ENCODE data around the gene SLC13A3.

The SLC13A3 gene

GRCh38 chr20:46607849-46608497 is 43.3 kb downstream of the SLC13A3 start:
- Histone ChIP-seq H3K27me3 (no peaks in the 10 kb centered on the region), H3K9ac (no peak overlapping the region), H3K4me2 (no peak overlapping the region), H3K4me3 (no peak overlapping the region), H3K9me3 (peaks cover 4% of the 10 kb centered on the region; the same call in 1 of the 2 replicates), H4K20me1 (no peaks in the 10 kb centered on the region), H3K4me1 (peaks cover 14% of the 10 kb centered on the region), H3K27ac (no peak overlapping the region), H3K36me3 (no peaks in the 10 kb centered on the region)
- no peak for TF ChIP-seq Cebpa-rat (IDR thresholded peaks at IDR 0.05)

GRCh38 chr20:46607191-46607848 is 43.9 kb downstream of the SLC13A3 start:
- no peak overlapping the region for H3K4me3 ChIP-seq
- peaks cover 14% of the 10 kb centered on the region for H3K4me1 ChIP-seq
- H3K27me3 ChIP-seq, result no peaks in the 10 kb centered on the region
- H3K27ac ChIP-seq, result no peak overlapping the region
- H3K9ac ChIP-seq, result no peak overlapping the region
- peaks cover 4% of the 10 kb centered on the region; the same call in 1 of the 2 replicates for H3K9me3 ChIP-seq
- no peak for TF ChIP-seq Cebpa-rat (IDR thresholded peaks at IDR 0.05)
- H3K36me3 ChIP-seq, result no peaks in the 10 kb centered on the region
- no peak overlapping the region for H3K4me2 ChIP-seq
- H4K20me1 ChIP-seq, result no peaks in the 10 kb centered on the region

GRCh38 chr20:46606817-46607190 is 44.5 kb downstream of the SLC13A3 start:
- TF ChIP-seq Cebpa-rat (IDR thresholded peaks at IDR 0.05), result no peak
- H3K4me1 ChIP-seq, result peaks cover 14% of the 10 kb centered on the region
- H3K27me3 ChIP-seq, result no peaks in the 10 kb centered on the region
- H3K4me3 ChIP-seq, result no peak overlapping the region
- peaks cover 4% of the 10 kb centered on the region; the same call in 1 of the 2 replicates for H3K9me3 ChIP-seq
- no peaks in the 10 kb centered on the region for H4K20me1 ChIP-seq
- H3K4me2 ChIP-seq, result no peak overlapping the region
- no peak overlapping the region for H3K9ac ChIP-seq
- no peaks in the 10 kb centered on the region for H3K36me3 ChIP-seq
- no peak overlapping the region for H3K27ac ChIP-seq

- Histone ChIP-seq H3K27ac (no peak overlapping the region), H3K4me3 (no peak overlapping the region), H3K9ac (no peak overlapping the region), H3K27me3 (no peaks in the 10 kb centered on the region), H3K36me3 (no peaks in the 10 kb centered on the region), H3K4me1 (peaks cover 14% of the 10 kb centered on the region), H3K4me2 (no peak overlapping the region), H4K20me1 (no peaks in the 10 kb centered on the region), H3K9me3 (peaks cover under 1% of the 10 kb centered on the region; the same call in 1 of the 2 replicates)
- no peak for TF ChIP-seq Cebpa-rat (IDR thresholded peaks at IDR 0.05)
Measured at GRCh38 chr20:46605978-46606816, 45.1 kb downstream of the SLC13A3 start.

- Histone ChIP-seq H4K20me1 (no peaks in the 10 kb centered on the region), H3K27me3 (no peaks in the 10 kb centered on the region), H3K9me3 (no peaks in the 10 kb centered on the region), H3K4me1 (peaks cover 14% of the 10 kb centered on the region), H3K9ac (no peak overlapping the region), H3K36me3 (no peaks in the 10 kb centered on the region), H3K4me2 (peak overlapping the region; percentile 50), H3K27ac (no peak overlapping the region), H3K4me3 (no peak overlapping the region)
- TF ChIP-seq Cebpa-rat (IDR thresholded peaks at IDR 0.05), result no peak
Measured at GRCh38 chr20:46605181-46605580, 46.1 kb downstream of the SLC13A3 start.

- Histone ChIP-seq H3K9ac (no peak overlapping the region), H3K36me3 (no peaks in the 10 kb centered on the region), H3K4me3 (no peak overlapping the region), H3K27ac (no peak overlapping the region), H3K27me3 (no peaks in the 10 kb centered on the region), H4K20me1 (no peaks in the 10 kb centered on the region), H3K4me1 (peaks cover 14% of the 10 kb centered on the region), H3K9me3 (no peaks in the 10 kb centered on the region), H3K4me2 (peak overlapping the region; percentile 50)
- TF ChIP-seq Cebpa-rat (IDR thresholded peaks at IDR 0.05), result no peak
Measured at GRCh38 chr20:46604551-46605133, 46.6 kb downstream of the SLC13A3 start.

GRCh38 chr20:46602429-46602828 is 48.8 kb downstream of the SLC13A3 start:
- no peak overlapping the region for H3K27ac ChIP-seq
- no peak overlapping the region for H3K9ac ChIP-seq
- no peak overlapping the region for H3K4me3 ChIP-seq
- H4K20me1 ChIP-seq, result no peaks in the 10 kb centered on the region
- H3K36me3 ChIP-seq, result no peaks in the 10 kb centered on the region
- no peaks in the 10 kb centered on the region for H3K27me3 ChIP-seq
- peaks cover 14% of the 10 kb centered on the region for H3K4me1 ChIP-seq
- no peaks in the 10 kb centered on the region for H3K9me3 ChIP-seq
- TF ChIP-seq Cebpa-rat (IDR thresholded peaks at IDR 0.05), result no peak
- no peak overlapping the region for H3K4me2 ChIP-seq

- Histone ChIP-seq H3K27ac (no peak overlapping the region), H3K27me3 (no peaks in the 10 kb centered on the region), H3K9ac (no peak overlapping the region), H3K4me3 (no peak overlapping the region), H4K20me1 (no peaks in the 10 kb centered on the region), H3K4me1 (peaks cover 14% of the 10 kb centered on the region), H3K9me3 (no peaks in the 10 kb centered on the region), H3K36me3 (no peaks in the 10 kb centered on the region), H3K4me2 (no peak overlapping the region)
- no peak for TF ChIP-seq Cebpa-rat (IDR thresholded peaks at IDR 0.05)
Measured at GRCh38 chr20:46601603-46602122, 49.6 kb downstream of the SLC13A3 start.

- H3K27ac ChIP-seq, result no peak overlapping the region
- H3K4me3 ChIP-seq, result no peak overlapping the region
- no peaks in the 10 kb centered on the region for H4K20me1 ChIP-seq
- peaks cover 11% of the 10 kb centered on the region for H3K4me1 ChIP-seq
- no peaks in the 10 kb centered on the region for H3K27me3 ChIP-seq
- TF ChIP-seq Cebpa-rat (IDR thresholded peaks at IDR 0.05), result no peak
- H3K9ac ChIP-seq, result no peak overlapping the region
- no peak overlapping the region for H3K4me2 ChIP-seq
- no peaks in the 10 kb centered on the region for H3K36me3 ChIP-seq
- no peaks in the 10 kb centered on the region for H3K9me3 ChIP-seq
Measured at GRCh38 chr20:46600286-46600752, 50.9 kb downstream of the SLC13A3 start.
